ENCODE measurements around the gene SENP8.

The SENP8 gene

DNA sequence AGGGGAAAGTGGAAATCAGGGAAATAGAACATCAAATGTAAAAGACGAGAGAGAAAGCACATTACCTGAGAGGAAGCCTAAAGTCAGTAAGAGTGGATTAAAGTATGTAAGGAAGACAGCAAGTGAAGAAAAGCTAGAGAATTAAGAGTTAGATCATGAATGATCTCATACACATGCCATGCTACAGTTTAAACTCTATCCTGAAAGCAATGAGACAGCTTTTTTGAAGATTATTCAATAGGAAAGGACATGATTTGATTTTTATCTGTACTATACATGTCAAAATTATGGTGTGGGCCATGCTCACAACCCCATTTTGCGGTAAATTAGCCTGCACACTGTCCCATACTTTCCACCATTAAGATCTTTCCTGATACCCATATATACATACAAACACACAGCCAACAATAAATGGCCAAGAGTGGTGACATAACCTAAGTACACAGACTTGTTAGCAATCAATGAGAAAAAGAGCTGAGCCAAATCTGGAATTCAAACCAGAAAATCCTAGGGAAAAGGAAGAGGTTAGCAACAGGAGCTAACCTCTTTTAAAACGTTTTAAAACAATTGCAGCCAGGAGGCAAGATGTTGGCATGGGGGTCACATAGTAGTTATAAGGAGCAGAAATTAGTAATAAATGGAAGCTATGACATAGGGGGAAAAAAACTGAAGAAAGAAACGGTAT lies 4.7 kb upstream of the SENP8 start:
- FAIRE-seq, result no peak

DNA sequence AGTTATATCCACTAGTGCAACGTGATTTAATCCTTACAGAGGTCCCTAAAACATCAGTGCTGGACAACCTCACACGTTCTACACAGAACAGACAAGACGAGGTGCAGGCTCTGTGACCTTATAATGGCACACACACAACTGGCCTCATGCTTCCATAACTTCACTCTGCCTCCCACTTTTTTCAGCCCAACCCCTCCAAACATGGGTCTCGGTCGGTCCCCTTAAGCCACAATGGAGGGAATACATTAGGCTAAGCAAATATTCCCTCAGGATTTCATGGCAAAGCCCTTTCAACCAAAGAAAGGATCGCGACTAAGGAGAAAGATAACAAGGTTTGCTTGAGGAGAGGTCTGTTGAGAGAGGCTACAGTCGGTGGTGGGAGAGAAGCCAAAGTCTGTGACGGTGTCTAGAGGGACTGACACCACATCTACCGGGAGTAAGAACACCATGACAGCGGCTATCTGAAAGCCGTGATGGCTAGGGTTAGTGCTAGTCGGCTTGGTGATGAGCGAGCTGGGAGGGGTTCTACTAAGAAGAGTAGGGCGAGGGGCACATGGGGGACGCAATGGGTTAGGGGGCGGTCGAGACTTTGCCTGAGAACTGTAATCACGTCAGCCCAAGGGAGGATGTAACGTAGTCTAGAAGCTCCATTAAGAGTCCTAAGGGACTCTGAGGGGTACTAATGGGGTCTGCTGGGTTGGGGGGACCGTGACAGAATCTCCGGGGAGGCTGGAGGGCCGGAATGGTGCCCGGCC lies 1.3 kb upstream of the SENP8 start:
- FAIRE-seq, result no peak

DNA sequence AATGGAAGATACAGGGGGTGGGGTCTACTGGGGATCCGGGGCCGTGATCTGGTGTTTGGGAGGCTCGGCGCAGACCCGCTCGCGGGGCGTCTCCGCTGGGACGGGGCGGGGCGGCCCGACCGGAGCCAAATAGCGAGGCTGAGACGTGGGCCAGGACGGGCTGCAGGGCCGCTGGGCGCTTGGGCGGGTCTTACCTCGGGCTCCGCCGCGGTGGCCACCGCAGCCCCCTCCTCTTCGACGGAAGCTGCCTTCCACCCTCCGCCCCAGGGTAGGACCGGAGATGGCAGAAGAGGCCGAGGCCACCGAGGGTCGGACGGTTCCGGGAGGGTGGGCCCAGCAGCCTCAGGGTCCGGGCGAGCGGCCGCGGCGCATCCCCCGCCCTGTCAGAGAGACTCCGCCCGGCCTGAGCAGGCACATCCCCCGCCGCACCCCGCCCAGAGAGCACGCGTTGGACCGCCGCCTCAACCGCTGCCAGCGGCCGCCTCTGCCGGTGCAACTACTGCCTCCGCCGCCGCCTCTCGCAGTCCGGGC lies 652 bp upstream of the SENP8 start:
- no peak for FAIRE-seq

DNA sequence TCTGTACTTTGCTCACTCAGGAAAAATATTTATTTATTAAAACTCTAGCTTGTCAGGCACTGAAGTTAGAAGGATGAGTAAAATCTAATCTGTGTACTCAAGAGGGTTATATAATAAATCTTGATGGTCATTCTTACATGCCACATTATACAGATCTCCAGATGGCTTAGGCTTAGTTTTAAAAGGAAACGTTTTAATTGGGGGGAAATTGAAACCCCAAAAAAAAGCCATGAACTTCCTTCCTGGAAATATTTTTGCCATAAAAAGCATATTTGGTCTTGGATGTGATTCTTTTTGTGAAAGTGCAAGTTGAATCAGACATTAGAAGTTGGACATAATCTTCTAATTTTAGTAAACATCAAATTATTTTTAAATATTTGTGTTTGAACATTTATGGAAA lies 6.0 kb downstream of the SENP8 start:
- no peak for FAIRE-seq

DNA sequence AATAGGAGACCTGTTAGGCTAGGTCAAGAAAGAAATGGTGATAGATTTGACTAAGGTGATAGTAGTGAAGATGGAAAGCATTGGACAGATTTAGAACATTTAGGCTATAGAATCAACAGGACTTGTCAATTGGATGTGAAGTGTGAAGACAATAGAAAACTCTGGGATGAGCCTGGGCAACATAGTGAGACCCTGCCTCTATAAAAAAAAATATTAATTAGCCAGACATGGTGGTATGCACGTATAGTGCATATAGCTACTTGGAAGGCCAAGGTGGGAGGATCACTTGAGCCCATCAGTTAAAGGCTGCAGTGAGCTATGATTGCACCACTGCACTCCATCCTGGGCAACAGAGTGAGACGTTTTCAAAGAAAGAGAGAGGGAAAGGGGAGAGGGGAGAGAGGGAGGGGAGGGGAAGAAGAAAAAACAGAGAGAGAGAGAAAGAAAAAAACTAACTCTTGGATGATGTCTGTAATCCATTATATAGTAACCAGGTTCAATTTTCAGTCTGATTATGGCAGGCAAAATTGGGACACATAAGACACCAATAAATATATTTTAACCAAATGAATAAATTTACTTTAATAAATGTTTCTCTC lies 9.6 kb downstream of the SENP8 start:
- no peak for FAIRE-seq

DNA sequence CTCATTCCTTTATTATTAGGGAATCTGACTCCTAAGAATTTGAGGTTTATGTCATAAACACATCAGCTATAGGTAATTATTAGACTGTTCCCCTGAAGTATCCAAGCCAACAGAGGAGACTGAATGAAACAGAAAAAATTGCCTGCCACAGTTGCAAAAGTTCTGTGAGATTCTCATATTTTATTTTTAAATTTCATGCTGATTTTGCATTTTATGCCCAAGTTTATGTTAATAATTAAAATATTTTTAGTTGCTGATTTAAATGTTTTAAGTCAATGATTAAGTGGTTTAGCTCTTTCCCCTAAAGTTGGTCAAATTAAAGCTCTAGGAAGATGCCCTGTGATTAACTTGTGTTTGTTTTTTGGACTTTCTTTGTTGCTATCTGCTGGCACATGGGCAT lies 10.2 kb downstream of the SENP8 start:
- no peak for FAIRE-seq

DNA sequence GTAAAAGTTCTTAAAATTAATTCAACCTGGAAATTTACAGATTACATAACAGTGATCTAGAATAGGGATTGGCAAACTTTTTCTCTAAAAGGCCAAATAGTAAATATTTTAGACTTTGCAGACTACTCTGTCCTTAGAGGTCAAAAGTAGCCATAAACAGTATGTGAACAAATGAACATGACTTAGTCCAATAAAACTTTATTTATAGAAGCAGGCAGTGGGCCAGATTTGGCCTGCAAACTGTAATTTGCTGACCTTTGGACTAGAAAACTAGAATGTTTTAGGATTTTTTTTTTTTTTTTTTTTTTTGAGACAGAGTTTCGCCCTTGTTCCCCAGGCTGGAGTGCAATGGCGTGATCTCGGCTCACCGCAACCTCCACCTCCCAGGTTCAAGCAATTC lies 12.1 kb downstream of the SENP8 start:
- no peak for FAIRE-seq

DNA sequence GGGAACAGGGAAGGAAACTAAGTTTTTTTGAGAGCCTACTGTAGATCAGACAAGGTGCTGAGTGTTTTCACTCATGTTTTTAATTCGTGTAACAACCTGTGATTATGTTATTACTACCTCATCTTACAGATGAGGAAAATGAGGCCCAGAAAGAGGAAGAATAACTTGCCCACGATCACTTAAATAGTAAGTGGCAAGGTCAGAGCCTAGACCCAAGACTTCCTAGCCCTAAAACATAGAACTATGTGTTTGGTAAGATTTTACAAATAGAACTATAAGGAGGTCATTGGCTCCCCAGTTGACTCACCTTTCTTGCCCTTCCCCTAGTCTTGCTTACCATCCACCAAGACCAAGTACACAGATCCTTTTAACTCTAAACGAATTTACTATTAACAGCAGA lies 13.7 kb downstream of the SENP8 start:
- FAIRE-seq, result no peak

DNA sequence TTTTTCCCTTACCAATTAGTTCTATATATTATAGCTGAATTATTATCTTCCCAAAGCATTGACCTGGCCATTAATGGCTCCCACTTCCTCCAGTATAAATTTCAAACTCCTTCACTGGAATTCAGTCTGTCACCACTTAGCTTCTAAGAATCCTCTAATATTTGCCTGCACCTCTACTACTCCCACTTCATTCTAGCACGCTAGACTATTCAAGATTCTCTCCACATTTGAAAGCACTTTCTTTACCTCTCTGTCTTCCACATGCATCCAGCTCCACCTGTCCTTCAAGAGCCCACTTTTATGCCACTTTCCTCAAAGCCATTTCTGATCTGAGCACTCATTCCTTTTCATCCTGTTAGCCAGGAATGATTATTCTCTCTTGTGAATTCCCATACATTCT lies 15.0 kb downstream of the SENP8 start:
- no peak for FAIRE-seq

DNA sequence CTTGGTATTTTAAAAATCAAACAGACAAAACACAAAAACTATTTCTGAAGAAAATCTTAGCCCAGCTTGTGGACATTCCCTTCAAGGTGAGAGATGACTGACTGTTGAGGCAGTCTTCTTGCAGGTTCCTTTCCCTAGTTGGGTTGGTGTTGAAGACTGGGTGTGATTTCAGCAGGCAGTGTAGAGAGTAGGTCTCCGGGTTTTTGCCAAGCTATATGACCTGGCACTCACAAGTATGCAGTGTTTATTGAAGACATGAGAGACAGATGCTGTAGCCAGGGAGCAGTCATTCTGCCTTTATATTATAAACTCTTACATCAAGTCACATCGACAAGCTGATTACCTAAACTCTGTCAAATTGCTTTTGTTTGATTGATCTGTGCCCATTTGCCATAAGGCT lies 17.5 kb downstream of the SENP8 start:
- FAIRE-seq, result no peak

DNA sequence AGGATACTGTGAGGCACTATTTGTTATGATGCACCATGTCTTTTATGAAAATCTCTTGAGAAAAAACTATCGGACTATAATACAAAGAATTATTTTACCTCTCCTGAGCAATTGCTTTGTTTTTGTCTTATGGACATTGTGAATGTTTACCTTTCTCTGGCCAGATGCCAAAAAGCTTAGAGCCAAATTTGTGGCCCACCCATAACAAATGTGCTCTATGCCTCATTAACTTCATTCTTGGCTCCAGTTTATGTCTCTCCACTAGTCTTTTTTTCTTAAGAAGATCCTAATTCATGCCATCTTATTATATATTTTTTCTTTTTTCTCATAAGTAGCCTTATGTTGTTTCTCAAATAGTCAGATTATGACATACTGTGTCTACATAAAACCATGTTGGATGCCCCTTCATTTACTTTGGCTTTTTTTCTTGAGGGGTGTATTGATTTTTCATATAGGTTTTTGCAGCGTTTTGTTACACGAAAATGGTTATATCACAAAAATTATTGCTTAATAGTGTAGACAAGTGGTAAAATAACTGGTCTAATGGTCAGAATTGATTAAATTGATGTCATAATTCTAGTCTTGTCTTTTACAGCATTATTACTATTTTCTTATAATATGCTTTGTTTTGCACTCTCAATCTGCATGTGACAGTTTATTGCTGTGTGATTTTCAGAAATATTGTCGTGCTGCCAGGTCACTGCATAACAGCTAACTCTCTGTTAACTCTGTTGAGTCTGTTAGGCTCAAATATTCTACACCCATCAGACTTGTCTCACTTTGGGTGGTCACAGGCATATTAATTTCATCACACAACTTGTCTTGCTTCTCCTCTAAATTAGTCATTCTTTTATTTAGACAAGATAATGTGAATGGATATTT lies 18.2 kb downstream of the SENP8 start:
- FAIRE-seq, result no peak

DNA sequence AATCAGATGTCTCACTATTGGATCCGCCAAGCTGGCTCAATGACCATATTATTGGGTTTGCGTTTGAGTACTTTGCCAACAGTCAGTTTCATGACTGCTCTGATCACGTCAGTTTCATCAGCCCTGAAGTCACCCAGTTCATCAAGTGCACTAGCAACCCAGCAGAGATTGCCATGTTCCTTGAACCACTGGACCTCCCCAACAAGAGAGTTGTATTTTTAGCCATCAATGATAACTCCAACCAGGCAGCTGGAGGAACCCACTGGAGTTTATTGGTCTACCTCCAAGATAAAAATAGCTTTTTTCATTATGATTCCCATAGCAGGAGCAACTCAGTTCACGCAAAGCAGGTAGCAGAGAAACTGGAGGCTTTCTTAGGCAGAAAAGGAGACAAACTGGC lies 21.5 kb downstream of the SENP8 start:
- no peak for FAIRE-seq

DNA sequence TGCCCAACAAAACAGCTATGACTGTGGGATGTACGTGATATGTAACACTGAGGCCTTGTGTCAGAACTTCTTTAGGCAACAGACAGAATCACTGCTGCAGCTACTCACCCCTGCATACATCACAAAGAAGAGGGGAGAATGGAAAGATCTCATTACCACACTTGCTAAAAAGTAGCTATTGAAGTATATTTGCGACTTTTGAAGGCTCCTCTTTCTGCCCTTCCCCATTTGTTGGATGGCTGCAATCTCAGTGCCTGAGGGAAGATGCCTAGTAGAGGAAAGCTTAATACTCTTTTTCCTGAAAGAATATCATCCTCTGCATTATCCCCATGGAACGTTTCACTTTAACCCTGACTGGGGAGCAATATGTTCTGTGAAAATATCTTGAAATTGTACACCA lies 21.9 kb downstream of the SENP8 start:
- FAIRE-seq, result no peak

DNA sequence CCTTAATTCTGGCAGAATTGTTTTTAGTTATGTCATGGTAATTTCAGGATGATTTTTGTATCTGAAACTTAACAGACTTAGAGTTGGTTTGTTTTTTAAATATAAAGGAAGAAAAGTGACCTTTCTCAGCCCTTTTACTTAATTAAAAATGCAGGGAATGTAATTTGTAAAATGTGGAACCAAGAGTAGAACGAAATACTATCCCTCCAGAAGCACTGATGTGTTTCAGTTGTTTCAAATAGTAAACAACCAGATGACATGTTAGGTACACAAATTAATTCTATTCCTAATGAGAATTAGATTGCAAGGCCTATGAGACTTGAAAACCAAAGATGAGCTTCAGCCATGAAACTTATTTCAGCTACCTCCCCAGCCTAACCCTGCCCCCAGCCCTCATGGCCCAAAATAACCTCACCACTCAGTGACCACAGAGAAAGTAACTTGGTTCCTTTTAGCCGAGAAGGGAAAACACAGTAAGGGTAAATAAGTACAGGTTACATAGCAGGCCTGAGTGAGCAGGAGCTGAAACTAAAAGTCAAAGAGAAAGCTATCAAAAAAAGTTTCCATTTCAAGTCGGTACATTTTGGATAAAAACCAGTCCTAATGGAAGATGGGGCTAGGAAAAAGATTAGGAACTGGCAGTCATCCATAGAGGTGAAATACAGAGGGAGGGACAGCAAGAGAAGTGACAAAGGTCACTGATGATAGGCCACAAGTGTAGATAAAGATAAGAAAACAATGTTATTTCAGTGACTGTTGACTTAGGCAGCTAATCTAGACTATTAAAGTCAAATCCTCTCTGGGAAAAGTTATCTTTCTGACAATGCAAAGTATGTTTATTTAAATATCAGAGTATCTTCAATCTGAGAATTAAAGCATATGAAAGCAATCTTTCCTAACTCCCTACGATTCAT lies 23.2 kb downstream of the SENP8 start:
- no peak for FAIRE-seq

DNA sequence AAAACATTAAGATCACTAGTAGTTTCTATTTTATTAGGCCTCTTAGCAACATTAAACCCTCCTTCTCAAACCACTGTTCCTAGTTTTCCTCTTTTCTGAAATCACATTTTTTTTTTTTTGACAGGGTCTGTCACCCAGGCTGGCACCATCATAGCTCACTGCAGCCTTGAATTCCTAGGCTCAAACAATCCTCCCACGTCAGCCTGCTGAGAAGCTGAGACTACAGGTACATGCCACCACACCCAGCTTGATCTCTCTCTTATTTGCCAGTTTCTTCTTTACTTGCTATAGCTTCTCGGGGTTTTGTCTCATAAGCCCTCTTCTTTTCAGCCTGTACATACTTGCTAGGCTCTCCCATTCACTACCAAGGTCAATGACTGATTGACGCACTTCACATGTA lies 28.0 kb downstream of the SENP8 start:
- no peak for FAIRE-seq

DNA sequence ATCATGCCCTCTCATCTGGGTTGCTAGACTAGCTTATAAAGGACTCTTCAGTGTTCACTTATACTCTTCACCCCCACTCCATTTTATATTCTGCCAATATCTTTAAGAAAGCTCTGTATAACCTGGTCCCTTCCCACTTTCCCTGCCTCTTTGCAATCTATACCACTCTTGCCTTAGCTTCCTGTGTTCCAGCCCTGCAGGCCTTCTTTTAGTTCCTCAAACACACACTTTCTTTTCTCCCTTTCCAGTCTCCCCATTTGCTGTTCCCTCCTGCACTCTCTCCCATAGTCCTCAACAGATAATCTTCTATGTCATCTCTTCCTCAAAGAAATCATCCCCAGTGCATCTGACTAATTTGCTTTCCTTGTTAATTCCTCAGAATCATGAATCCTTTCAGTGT lies 28.7 kb downstream of the SENP8 start:
- FAIRE-seq, result no peak

DNA sequence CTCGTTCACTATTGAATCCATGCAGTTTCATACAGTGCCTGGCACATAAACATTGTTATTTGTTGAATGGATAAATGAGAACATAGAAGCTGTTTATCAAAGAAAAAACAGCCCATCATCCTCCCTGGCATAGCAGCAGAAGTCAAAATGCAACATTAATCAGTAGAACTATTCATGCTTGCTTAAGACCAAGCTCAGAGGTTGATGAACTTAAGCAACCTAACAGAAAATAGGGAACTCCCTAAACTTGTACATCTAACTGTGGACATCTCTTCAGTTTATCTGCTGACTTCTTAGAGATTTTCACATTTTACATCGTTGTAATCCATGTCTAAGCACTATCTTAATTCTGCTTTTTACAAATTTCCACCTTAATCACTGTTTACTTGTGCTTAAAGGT lies 29.2 kb downstream of the SENP8 start:
- no peak for FAIRE-seq

DNA sequence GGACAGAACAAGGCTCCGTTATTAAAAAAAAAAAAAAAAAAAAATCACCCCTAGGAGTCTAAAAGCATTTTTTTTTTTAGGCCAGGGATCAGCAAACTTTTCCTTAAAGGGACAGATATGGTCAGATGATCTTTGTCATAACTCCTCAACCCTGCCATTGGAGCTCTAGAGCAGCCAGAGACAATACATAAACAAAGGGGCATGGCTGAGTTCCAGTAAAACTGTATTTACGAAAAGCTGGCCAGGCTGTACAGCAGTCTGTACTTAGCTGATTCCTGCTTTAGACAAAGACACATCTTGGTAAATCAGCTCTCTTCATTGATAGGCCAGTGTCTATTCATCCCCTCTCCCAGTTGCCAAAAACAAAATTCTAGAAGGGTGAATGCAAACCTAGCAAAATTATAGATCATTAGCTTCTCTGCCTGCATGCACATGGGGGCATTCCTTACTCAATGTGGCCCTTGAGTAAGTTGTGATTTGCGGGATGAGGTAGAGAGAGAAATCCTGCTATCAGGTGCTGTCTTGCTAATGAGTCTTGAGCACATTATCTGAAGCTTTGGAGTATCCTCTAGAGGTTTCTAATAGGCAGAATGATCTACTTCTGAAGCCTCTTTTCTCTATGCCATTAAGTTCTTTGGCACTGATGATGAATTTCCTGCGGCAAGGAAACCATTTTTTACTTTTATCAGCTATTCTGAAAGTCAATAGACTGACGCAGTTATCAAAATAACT lies 35.2 kb downstream of the SENP8 start:
- no peak for FAIRE-seq

DNA sequence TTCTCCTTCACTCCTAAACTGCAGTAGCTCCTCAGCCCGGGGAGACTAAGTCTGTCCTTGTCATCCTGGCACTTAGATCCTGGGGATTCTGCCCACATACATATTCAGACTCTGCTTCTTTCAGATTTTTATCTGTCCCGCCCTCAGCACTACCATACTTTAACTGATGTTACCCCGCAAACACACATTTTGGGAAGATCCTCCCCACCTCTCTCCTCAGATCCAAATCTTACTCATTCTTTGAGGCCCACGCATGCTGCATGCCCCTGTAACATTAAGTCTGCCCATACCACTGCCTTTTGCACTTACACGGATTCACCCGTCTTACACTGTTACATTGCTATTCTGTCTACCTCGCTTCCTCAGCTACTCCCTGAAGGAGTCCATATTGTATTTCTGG lies 36.1 kb downstream of the SENP8 start:
- FAIRE-seq, result no peak

DNA sequence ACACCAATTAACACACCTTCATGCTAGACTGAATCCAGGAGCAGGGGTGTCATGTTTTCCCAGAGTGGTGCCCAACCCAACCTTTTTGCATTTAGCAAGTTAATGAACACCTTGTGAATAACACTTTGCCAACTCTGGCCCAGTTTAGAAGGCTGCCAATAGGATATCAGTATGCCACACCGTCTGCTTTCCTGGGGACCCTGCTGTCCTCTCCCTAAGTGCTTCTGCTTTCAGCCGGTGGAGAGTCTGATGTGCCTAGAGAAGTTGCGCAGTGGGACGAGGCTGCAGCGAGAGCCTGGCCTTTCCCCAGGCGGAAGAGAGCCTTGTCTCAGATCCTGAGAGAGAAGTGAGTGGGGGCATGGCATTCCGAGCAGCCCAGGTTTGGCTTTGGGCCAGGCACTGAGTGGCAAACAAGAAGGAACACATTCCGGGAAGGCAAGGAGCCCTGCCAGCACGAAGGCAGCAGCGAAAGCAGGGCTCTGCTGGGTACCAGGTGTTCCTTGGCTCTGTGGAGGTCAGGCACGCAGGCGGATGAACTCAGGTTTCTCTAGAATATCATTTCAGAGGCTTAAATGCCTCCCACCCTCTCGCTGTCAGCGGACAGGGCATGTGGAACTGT lies 36.9 kb downstream of the SENP8 start:
- FAIRE-seq, result no peak
